GM12878 (cell line): ENCODE results near the gene ANO1. TPM values are rescaled to one million over a fixed set of nuclear protein-coding genes. Genes with fewer than 3 reads are reported as not detected.

Source experiments
- ATAC-seq: fragments of 200-7000 bp; cut with Tn5 transposase; 3 replicates; pipeline ENCODE4 v1.9.1; 2020; ENCODE audit warnings: mild to moderate bottlenecking, moderate library complexity
- BruUV-seq: library from RNA; stranded (reverse); fragments of 400-500 nt; replicated peaks from 2 replicates; lab custom pipeline; 2021; lab: Mats Ljungman, UMichigan
- CTCF ChIA-PET: fragments of 300-600 bp; sonication (Branson Sonifier 250); formaldehyde crosslinking; extraction: SDS; loops from one replicate; lab custom pipeline; 2021; ENCODE audit warnings: inconsistent platforms; lab: Yijun Ruan, JAX
- POLR2A ChIA-PET: fragments of 350-600 bp; formaldehyde crosslinking; extraction: SDS; loops from one replicate; lab custom pipeline; 2021; ENCODE audit warnings: inconsistent platforms; lab: Charles Lee
- RAD21 ChIA-PET: fragments of 300-600 bp; sonication (Branson Sonifier 250); formaldehyde crosslinking; loops from one replicate; lab custom pipeline; 2023; ENCODE audit warnings: antibody characterized with exemption; ENCODE audit not compliant: unreplicated experiment; lab: Charles Lee
- SMC1A ChIA-PET: fragments of 300-600 bp; sonication (Branson Sonifier 250); formaldehyde crosslinking; loops from one replicate; lab custom pipeline; 2023; ENCODE audit not compliant: unreplicated experiment, uncharacterized antibody; lab: Charles Lee
- DNase-seq: peaks from one replicate; pipeline ENCODE4 v3.0.0-alpha.2; 2011; ENCODE audit warnings: low read depth, low spot score
- FAIRE-seq: peaks from 3 replicates; lab custom pipeline; 2011; peaks lifted over from hg19 to GRCh38; lab: Jason Lieb, UNC
- H2AFZ ChIP-seq: 2 replicates; pipeline ENCODE4 v1.6.0; 2011; ENCODE audit warnings: low read depth, low read length, control low read depth; ENCODE audit not compliant: control insufficient read depth
- H3K27ac ChIP-seq: 2 replicates; pipeline ENCODE4 v1.5.1; 2011; ENCODE audit warnings: control low read depth; ENCODE audit not compliant: control insufficient read depth, insufficient read depth
- H3K27me3 ChIP-seq, 2 experiments: replicated peaks in 1 of 2; 2 replicates each; pipeline versions ENCODE4 v1.6.0 to v1.6.1; 2011; ENCODE audit warnings: low read length in 1 of 2; ENCODE audit not compliant: control insufficient read depth in 2 of 2, insufficient read depth in 2 of 2
- H3K36me3 ChIP-seq, 2 experiments: 2 replicates each; pipeline ENCODE4 v1.5.1; 2011; ENCODE audit warnings: low read length in 1 of 2; ENCODE audit not compliant: control insufficient read depth in 2 of 2, insufficient read depth in 2 of 2
- H3K4me1 ChIP-seq: 2 replicates; pipeline ENCODE4 v1.6.1; 2011; ENCODE audit warnings: mild to moderate bottlenecking, low read length, moderate library complexity, mixed read lengths; ENCODE audit not compliant: control insufficient read depth, insufficient read depth
- H3K4me2 ChIP-seq: 2 replicates; pipeline ENCODE4 v1.6.0; 2011; ENCODE audit warnings: control low read depth; ENCODE audit not compliant: control insufficient read depth, insufficient read depth
- H3K4me3 ChIP-seq: fragments of 200-600 bp; sonication (generic); 2 replicates; pipeline ENCODE4 v1.5.1; 2016
- H3K79me2 ChIP-seq: 2 replicates; pipeline ENCODE4 v1.6.0; 2011; ENCODE audit warnings: low read length; ENCODE audit not compliant: control insufficient read depth, insufficient read depth
- H3K9ac ChIP-seq: 2 replicates; pipeline ENCODE4 v1.8.0; 2011; ENCODE audit warnings: low read length, control low read depth, mixed read lengths; ENCODE audit not compliant: control insufficient read depth, insufficient read depth
- H3K9me3 ChIP-seq: replicated peaks from 3 replicates; pipeline ENCODE4 v1.5.1; 2011; ENCODE audit warnings: mild to moderate bottlenecking, low read length; ENCODE audit not compliant: control insufficient read depth, insufficient read depth
- H4K20me1 ChIP-seq: 2 replicates; pipeline ENCODE4 v1.6.0; 2011; ENCODE audit not compliant: control insufficient read depth, insufficient read depth
- ATF3 ChIP-seq: IDR thresholded peaks from 2 replicates; pipeline ENCODE4 v1.6.1; 2011; ENCODE audit warnings: low read depth, mild to moderate bottlenecking, low read length, moderate library complexity, borderline replicate concordance; ENCODE audit errors: extremely low read depth
- E2F8 ChIP-seq: fragments of 450-650 bp; IDR thresholded peaks from 2 replicates; pipeline ENCODE4 v1.6.1; 2018; ENCODE audit warnings: mild to moderate bottlenecking, low read depth, moderate library complexity; ENCODE audit not compliant: partially characterized antibody
- ELK1 ChIP-seq: IDR thresholded peaks from 2 replicates; pipeline ENCODE4 v1.6.1; 2012; ENCODE audit warnings: low read depth, low read length, improper control_type of control experiment
- FOXM1 ChIP-seq: IDR thresholded peaks from 2 replicates; pipeline ENCODE4 v1.6.1; 2012; ENCODE audit warnings: low read depth, mild to moderate bottlenecking, inconsistent platforms, low read length, moderate library complexity
- GABPA ChIP-seq: IDR thresholded peaks from 2 replicates; pipeline ENCODE4 v1.6.1; 2014; ENCODE audit warnings: antibody characterized with exemption, low read depth, mild to moderate bottlenecking, inconsistent platforms
- KAT2A ChIP-seq: conservative IDR thresholded peaks from 2 replicates; pipeline ENCODE4 v1.6.1; 2011; ENCODE audit warnings: low read depth, low read length; ENCODE audit not compliant: control insufficient read depth
- KDM1A ChIP-seq: fragments of 200-600 bp; sonication (generic); IDR thresholded peaks from 2 replicates; pipeline ENCODE4 v1.6.1; 2016; ENCODE audit warnings: borderline replicate concordance
- MEF2B ChIP-seq: fragments of 450-650 bp; IDR thresholded peaks from 2 replicates; pipeline ENCODE4 v1.6.1; 2018; ENCODE audit warnings: mild to moderate bottlenecking, moderate library complexity; ENCODE audit not compliant: partially characterized antibody, poor library complexity, severe bottlenecking
- PKNOX1 ChIP-seq: fragments of 450-650 bp; IDR thresholded peaks from 2 replicates; pipeline ENCODE4 v1.6.1; 2016; ENCODE audit warnings: mild to moderate bottlenecking
- PML ChIP-seq: IDR thresholded peaks from 2 replicates; pipeline ENCODE4 v1.6.1; 2012; ENCODE audit warnings: low read length, inconsistent platforms
- POLR2A ChIP-seq: IDR thresholded peaks from 2 replicates; pipeline ENCODE4 v1.6.1; 2011; ENCODE audit warnings: low read depth, mild to moderate bottlenecking, low read length
- RBBP5 ChIP-seq: fragments of 200-600 bp; sonication (generic); conservative IDR thresholded peaks from 2 replicates; pipeline ENCODE4 v1.6.1; 2016
- TAF1 ChIP-seq: IDR thresholded peaks from 2 replicates; pipeline ENCODE4 v1.6.1; 2011; ENCODE audit warnings: mild to moderate bottlenecking, low read depth, low read length, borderline replicate concordance
- TCF7 ChIP-seq: IDR thresholded peaks from 2 replicates; pipeline ENCODE4 v1.6.1; 2014; ENCODE audit warnings: antibody characterized with exemption, borderline replicate concordance
- ZNF687 ChIP-seq: fragments of 450-650 bp; IDR thresholded peaks from 2 replicates; pipeline ENCODE4 v1.6.1; 2017; ENCODE audit warnings: mild to moderate bottlenecking, moderate library complexity
- WGBS: methylation state at CpG from one replicate; pipeline ENCODE4 v1.1.6; 2016; ENCODE audit warnings: low lambda C conversion rate; ENCODE audit not compliant: insufficient replicate concordance, insufficient coverage; ENCODE audit errors: missing lambda C conversion rate; 5-methylcytosine and 5-hydroxymethylcytosine counted together
- in situ Hi-C: fragments of 300-500 bp; cut with MboI; formaldehyde crosslinking; loops from 9 replicates; pipeline ENCODE4 v1.14.3; 2018; ENCODE audit warnings: mixed read lengths
- intact Hi-C: fragments of 100-400 bp; cut with micrococcal nuclease; formaldehyde crosslinking; loops from one replicate; pipeline ENCODE4 v1.14.2; 2022; ENCODE audit not compliant: unreplicated experiment
- polyA plus RNA-seq, 11 experiments: library from polyadenylated mRNA; depleted of rRNA in 4 of 11; unstranded in 6 of 11; stranded (reverse) in 5 of 11; fragments of >200 nt; fragmentation: Nextera tagmentation in 4 of 11; fragmentation: Illumina TruSeq in 1 of 11; extraction: Ambion mirVana in 4 of 11; extraction: Trizol in 1 of 11; gene quantifications; 1 replicate in 1 of 11; 2 replicates in 10 of 11; pipeline versions ENCODE4 v1.2.1 to v1.2.3, GENCODE V29; 2011 to 2016; ENCODE audit warnings: inconsistent platforms in 2 of 11, missing spikeins in 2 of 11, low read depth in 1 of 11
- total RNA-seq, 4 experiments: library from RNA; depleted of rRNA in 3 of 4; stranded (reverse); fragments of >200 nt in 3 of 4; fragmentation: Illumina TruSeq in 1 of 4; extraction: Trizol in 1 of 4; gene quantifications; 2 replicates each; pipeline versions ENCODE4 v1.2.1 to v1.2.3, GENCODE V29; 2013 to 2021

ANO1 gene
- total and polyA plus RNA-seq, 10 of the 15 experiments (the other 5 are each of a cell fraction or from before 2014, with no cell fraction given) = 0.01 to 0.38 (median 0.06) TPM; not detected in 7

GRCh38 chr11:70116386-70117065 is 38.4 kb downstream of the ANO1 start:
- no peak overlapping the region for H3K4me2 ChIP-seq
- SMC1A ChIA-PET = no interaction called here
- H3K9ac ChIP-seq = no peak overlapping the region
- no peaks in the 10 kb centered on the region for H3K4me1 ChIP-seq
- H3K36me3 ChIP-seq = no peaks in the 10 kb centered on the region
- no TSS peak for BruUV-seq
- no peak overlapping the region for H2AFZ ChIP-seq
- ATAC-seq (no peak), DNase-seq (no peak), FAIRE-seq (no peak)
- CTCF ChIA-PET = no interaction called here
- POLR2A ChIA-PET = interaction anchor here (0.5 kb wide), 1 partner anchor 12 kb away, joined by 4 read pairs; no protein-coding TSS in a partner anchor
- H3K4me3 ChIP-seq = no peak overlapping the region
- peaks cover 0 to 1% of the 10 kb centered on the region in 2 experiments; a peak in 1 of 4 replicates for H3K27me3 ChIP-seq
- H3K79me2 ChIP-seq = no peaks in the 10 kb centered on the region
- no peak overlapping the region for H3K27ac ChIP-seq
- H3K9me3 ChIP-seq = no peaks in the 10 kb centered on the region
- no peaks in the 10 kb centered on the region for H4K20me1 ChIP-seq
- 34% methylated on average over 19 of the region's 19 CpGs for WGBS
- RAD21 ChIA-PET = no interaction called here
- in situ Hi-C loops = no loop called here
- intact Hi-C loops = no loop called here
- TF ChIP-seq PKNOX1 (no peak), ELK1 (no peak), GABPA (no peak), MEF2B (no peak), KAT2A (no peak), RBBP5 (no peak), TCF7 (no peak), PML (no peak), ATF3 (no peak), KDM1A (no peak), POLR2A (no peak), ZNF687 (no peak), E2F8 (no peak), TAF1 (no peak), FOXM1 (no peak)
